ENCODE results near the gene KCNH6. TPM values are rescaled to one million over a fixed set of nuclear protein-coding genes. Genes with fewer than 3 reads are reported as not detected.

Gene KCNH6
- total RNA-seq, 1 experiment from 2014 or later = 1.6 TPM

DNA sequence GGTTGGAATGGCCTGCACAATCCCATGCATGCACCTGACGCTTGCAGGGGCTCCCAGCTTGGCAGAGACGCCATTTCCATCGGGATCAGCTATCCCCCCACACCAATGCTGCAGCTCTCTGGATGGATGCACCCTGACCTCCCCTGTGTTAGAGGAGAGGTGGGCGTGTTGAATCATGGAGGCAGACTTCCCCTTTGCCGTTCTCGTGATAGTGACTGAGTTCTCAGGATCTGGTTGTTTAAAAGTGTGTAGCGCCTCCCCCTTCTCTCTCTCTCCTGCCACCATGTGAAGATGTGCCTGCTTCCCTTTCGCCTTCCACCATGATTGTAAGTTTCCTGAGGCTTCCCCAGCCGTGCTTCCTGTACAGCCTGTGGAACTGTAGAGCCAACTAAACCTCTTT lies 17.8 kb upstream of the KCNH6 start:
- H4K20me1 ChIP-seq (ENCODE audit: control insufficient read depth, insufficient read depth, insufficient read length) = peaks cover 2% of the 10 kb centered on the region
- no peak overlapping the region for H4K8ac ChIP-seq (replicated peaks; ENCODE audit: insufficient read length, low read depth, low read length)
- H3K9me3 Mint-ChIP-seq = peaks cover 2 to 4% of the 10 kb centered on the region in 2 experiments
- H3K9me3 ChIP-seq (ENCODE audit: control insufficient read depth, low read depth, low read length) = no peaks in the 10 kb centered on the region
- no peak overlapping the region for H2BK5ac ChIP-seq (ENCODE audit: insufficient read length, low read length)
- no peak overlapping the region for H3K4me3 Mint-ChIP-seq
- H3K23me2 ChIP-seq (ENCODE audit: insufficient read length, low read depth, low read length, poor library complexity, severe bottlenecking) = peaks cover 3% of the 10 kb centered on the region
- peaks cover 32% of the 10 kb centered on the region for H3K27me3 Mint-ChIP-seq (ENCODE audit: low read depth)
- TF ChIP-seq, protein P1, sequence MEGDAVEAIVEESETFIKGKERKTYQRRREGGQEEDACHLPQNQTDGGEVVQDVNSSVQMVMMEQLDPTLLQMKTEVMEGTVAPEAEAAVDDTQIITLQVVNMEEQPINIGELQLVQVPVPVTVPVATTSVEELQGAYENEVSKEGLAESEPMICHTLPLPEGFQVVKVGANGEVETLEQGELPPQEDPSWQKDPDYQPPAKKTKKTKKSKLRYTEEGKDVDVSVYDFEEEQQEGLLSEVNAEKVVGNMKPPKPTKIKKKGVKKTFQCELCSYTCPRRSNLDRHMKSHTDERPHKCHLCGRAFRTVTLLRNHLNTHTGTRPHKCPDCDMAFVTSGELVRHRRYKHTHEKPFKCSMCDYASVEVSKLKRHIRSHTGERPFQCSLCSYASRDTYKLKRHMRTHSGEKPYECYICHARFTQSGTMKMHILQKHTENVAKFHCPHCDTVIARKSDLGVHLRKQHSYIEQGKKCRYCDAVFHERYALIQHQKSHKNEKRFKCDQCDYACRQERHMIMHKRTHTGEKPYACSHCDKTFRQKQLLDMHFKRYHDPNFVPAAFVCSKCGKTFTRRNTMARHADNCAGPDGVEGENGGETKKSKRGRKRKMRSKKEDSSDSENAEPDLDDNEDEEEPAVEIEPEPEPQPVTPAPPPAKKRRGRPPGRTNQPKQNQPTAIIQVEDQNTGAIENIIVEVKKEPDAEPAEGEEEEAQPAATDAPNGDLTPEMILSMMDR (conservative IDR thresholded peaks at IDR 0.05) = no peak
- no peak overlapping the region; a peak in 1 of 7 replicates for H3K27ac Mint-ChIP-seq
- no peak overlapping the region for H2AK5ac ChIP-seq (ENCODE audit: insufficient read length, low read length)
- no peaks in the 10 kb centered on the region; a peak in 1 of 7 replicates for H3K36me3 Mint-ChIP-seq (ENCODE audit: insufficient read depth in 1 of 3, low read depth in 3 of 3)
- no peak overlapping the region for H4K5ac ChIP-seq (ENCODE audit: insufficient read length, low read depth, low read length)
- H4K91ac ChIP-seq (ENCODE audit: insufficient read length, low read depth, low read length) = no peak overlapping the region
- H2BK12ac ChIP-seq (ENCODE audit: insufficient read length, low read depth, low read length) = no peak overlapping the region
- no peak overlapping the region for H3T11ph ChIP-seq (ENCODE audit: low read length)
- H2BK15ac ChIP-seq (ENCODE audit: low read depth, low read length) = no peak overlapping the region
- H3K4me1 Mint-ChIP-seq = no peaks in the 10 kb centered on the region; a peak in 1 of 4 replicates
- H3K79me1 ChIP-seq (ENCODE audit: insufficient read depth, low read depth, low read length, poor library complexity, severe bottlenecking) = no peaks in the 10 kb centered on the region
- H3K79me2 ChIP-seq (ENCODE audit: insufficient read depth, low read length) = no peaks in the 10 kb centered on the region
- H3K18ac ChIP-seq (ENCODE audit: insufficient read length, low read depth, low read length) = no peak overlapping the region
- H3K27me3 ChIP-seq (ENCODE audit: insufficient read depth, low read length) = no peaks in the 10 kb centered on the region; the same call in 1 of the 2 replicates
- no peak overlapping the region for H3K27ac ChIP-seq (ENCODE audit: insufficient read length, low read depth, low read length)
- no CpG with 5 or more reads among the region's 9 CpGs for WGBS (ENCODE audit: extremely low coverage, insufficient read length, low lambda C conversion rate)
- H3K56ac ChIP-seq (ENCODE audit: insufficient read length, low read depth, low read length) = no peak overlapping the region
- no peak overlapping the region for H3K4me2 ChIP-seq (ENCODE audit: insufficient read depth, insufficient read length, low read length)
- no peak for DNase-seq
- no peaks in the 10 kb centered on the region for H3K4me1 ChIP-seq (ENCODE audit: insufficient read depth, low read length)
- no peak overlapping the region for H2BK20ac ChIP-seq (ENCODE audit: low read depth, low read length, poor library complexity, severe bottlenecking)
- H3K4ac ChIP-seq (ENCODE audit: low read depth, low read length) = no peak overlapping the region
- no peak overlapping the region for H3K9ac ChIP-seq (ENCODE audit: extremely low read depth, insufficient read length, low read length)
- H3K23ac ChIP-seq (ENCODE audit: insufficient read length, low read depth, low read length) = no peak overlapping the region
- no peak overlapping the region for H2AFZ ChIP-seq (ENCODE audit: low read length)
- no peak overlapping the region for H3K14ac ChIP-seq (ENCODE audit: insufficient read depth, low read length)
- H2BK120ac ChIP-seq (ENCODE audit: low read depth, low read length, poor library complexity, severe bottlenecking) = no peak overlapping the region

Measured in H9 (cell line).